AG04450 (cell line): ENCODE results near the gene PDZRN4. TPM values are rescaled to one million over a fixed set of nuclear protein-coding genes. Genes with fewer than 3 reads are reported as not detected.

Source experiments
- CTCF ChIA-PET: fragments of 300-600, 350-600 bp; formaldehyde crosslinking; extraction: SDS; loops from one replicate; lab custom pipeline; 2022; ENCODE audit warnings: antibody characterized with exemption, inconsistent platforms; lab: Charles Lee
- POLR2A ChIA-PET: fragments of 350-600 bp; formaldehyde crosslinking; extraction: SDS; loops from one replicate; lab custom pipeline; 2021; ENCODE audit warnings: antibody characterized with exemption, inconsistent platforms; lab: Yijun Ruan, JAX
- DNase-seq: peaks from one replicate; pipeline ENCODE4 v3.0.0-alpha.2; 2011; ENCODE audit warnings: low read depth, low spot score
- H3K27ac ChIP-seq: one replicate; pipeline ENCODE4 v1.5.1; 2012; ENCODE audit warnings: low read depth, low read length, control low read depth
- H3K27me3 ChIP-seq: one replicate; pipeline ENCODE4 v1.6.0; 2012; ENCODE audit warnings: low read length; ENCODE audit not compliant: control insufficient read depth, insufficient read depth
- H3K4me3 ChIP-seq: 2 replicates; pipeline ENCODE4 v1.5.1; 2011; ENCODE audit warnings: mild to moderate bottlenecking, low read depth, low read length, control low read depth
- H3K9me3 ChIP-seq: 2 replicates; pipeline ENCODE4 v1.5.1; 2012; ENCODE audit warnings: low read length; ENCODE audit not compliant: control insufficient read depth, insufficient read depth
- polyA plus RNA-seq: library from polyadenylated mRNA; depleted of rRNA; stranded (reverse); fragments of >200 nt; gene quantifications from 2 replicates; pipeline ENCODE4 v1.2.3, GENCODE V29; 2011
- TF ChIP-seq, protein P1 (sequence below): IDR thresholded peaks from 2 replicates; pipeline ENCODE4 v1.5.1; 2011; ENCODE audit warnings: low read depth, low read length, control low read depth, inconsistent platforms

PDZRN4 gene
- polyA plus RNA-seq, 1 experiment = not detected

DNA sequence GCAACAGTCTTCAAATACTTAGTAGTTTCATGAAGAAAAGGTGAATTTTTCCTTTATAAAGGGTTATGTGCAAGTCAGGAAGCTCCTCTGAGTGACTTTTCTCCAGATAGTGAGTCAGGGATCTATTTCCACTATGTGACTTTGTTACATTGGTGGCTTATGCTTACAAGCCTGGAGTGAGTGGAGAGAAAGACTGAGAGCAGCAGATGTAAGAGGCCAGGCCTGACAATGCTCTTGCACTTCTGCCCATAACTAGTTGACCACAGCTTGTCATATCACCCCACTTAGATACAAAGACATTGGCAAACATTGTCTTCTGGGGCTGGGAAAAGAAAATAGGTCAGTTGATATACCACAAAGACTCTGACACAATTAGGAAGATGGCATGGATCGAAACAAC lies 236.5 kb downstream of the PDZRN4 start:
- TF ChIP-seq, protein P1, sequence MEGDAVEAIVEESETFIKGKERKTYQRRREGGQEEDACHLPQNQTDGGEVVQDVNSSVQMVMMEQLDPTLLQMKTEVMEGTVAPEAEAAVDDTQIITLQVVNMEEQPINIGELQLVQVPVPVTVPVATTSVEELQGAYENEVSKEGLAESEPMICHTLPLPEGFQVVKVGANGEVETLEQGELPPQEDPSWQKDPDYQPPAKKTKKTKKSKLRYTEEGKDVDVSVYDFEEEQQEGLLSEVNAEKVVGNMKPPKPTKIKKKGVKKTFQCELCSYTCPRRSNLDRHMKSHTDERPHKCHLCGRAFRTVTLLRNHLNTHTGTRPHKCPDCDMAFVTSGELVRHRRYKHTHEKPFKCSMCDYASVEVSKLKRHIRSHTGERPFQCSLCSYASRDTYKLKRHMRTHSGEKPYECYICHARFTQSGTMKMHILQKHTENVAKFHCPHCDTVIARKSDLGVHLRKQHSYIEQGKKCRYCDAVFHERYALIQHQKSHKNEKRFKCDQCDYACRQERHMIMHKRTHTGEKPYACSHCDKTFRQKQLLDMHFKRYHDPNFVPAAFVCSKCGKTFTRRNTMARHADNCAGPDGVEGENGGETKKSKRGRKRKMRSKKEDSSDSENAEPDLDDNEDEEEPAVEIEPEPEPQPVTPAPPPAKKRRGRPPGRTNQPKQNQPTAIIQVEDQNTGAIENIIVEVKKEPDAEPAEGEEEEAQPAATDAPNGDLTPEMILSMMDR = no peak
- POLR2A ChIA-PET = no interaction called here
- no peak overlapping the region for H3K4me3 ChIP-seq
- no peak for DNase-seq
- H3K27me3 ChIP-seq = no peaks in the 10 kb centered on the region
- H3K9me3 ChIP-seq = no peaks in the 10 kb centered on the region
- CTCF ChIA-PET = no interaction called here
- H3K27ac ChIP-seq = no peak overlapping the region

DNA sequence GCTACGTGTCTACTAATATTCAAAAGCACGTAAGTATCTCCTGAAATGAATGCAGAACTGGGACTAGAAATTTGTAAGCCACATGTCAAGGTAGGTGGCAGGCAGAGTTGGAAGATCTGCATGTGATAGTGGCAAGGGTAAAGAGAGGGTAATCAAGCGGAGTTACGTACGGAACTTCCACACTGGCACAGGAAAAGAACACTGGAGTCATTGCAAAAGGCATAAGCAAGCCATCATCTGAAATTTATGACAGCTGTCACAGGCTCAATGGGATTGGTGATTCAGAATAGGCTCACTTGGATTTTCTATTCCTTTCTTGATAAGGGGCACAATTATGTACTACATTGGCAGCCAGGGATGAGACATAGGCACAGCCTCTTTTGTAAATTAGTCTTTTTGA lies 245.3 kb downstream of the PDZRN4 start:
- Histone ChIP-seq H3K27me3 (no peaks in the 10 kb centered on the region), H3K9me3 (no peaks in the 10 kb centered on the region), H3K4me3 (no peak overlapping the region), H3K27ac (no peak overlapping the region)
- TF ChIP-seq, protein P1 = no peak
- CTCF ChIA-PET = no interaction called here
- POLR2A ChIA-PET = no interaction called here
- DNase-seq = no peak

DNA sequence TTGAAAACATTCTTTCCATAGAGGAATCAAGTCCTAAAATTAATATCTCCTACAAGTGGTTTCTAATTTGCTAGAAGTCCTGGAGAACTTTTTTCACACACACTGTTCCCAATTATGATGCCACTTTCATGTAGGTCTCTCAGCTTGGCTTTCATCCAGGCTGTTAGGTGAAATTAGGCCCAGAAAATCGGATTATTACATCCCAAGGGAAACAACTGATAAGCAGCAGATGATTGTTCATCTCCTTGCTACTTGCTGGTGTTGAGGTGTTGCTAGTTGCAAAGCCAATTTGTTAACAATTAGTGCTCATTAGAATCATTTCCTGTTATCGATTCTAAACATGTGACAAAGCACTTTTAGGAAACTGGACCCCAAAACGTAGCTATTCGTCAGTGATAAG lies 248.0 kb downstream of the PDZRN4 start:
- no peak for DNase-seq
- ChIA-PET CTCF (interaction anchor here (0.6 kb wide), 1 partner anchor 17 kb away, joined by 3 read pairs; no protein-coding TSS in a partner anchor), POLR2A (no interaction called here)

DNA sequence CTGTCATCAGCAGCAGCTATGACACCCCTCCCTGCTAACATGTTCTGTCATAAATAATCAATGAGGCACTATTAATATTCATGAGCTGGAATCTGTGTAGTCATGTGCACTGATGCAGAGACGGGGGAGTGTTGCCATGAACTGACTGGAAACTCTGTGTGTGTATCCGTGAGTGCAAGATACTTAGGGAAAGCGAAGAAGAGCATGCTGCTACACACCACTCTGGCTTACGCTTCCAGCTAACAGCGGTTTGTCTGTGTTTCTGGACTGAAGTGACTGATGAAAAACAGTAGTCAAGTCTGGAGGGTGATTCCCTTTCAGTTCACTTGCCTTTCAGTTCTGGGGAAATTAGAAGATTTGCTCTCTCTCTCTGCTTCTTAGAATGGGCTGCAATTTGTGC lies 249.4 kb downstream of the PDZRN4 start:
- no peak for DNase-seq
- POLR2A ChIA-PET = no interaction called here
- CTCF ChIA-PET = no interaction called here
- H3K9me3 ChIP-seq = no peaks in the 10 kb centered on the region
- H3K4me3 ChIP-seq = no peak overlapping the region
- H3K27me3 ChIP-seq = no peaks in the 10 kb centered on the region
- TF ChIP-seq, protein P1 = no peak
- no peak overlapping the region for H3K27ac ChIP-seq

More for the DNA sequence above, 248.0 kb downstream of the PDZRN4 start:
- Histone ChIP-seq H3K4me3 (no peak overlapping the region), H3K27ac (no peak overlapping the region), H3K9me3 (no peaks in the 10 kb centered on the region), H3K27me3 (no peaks in the 10 kb centered on the region)
- TF ChIP-seq, protein P1 = no peak

DNA sequence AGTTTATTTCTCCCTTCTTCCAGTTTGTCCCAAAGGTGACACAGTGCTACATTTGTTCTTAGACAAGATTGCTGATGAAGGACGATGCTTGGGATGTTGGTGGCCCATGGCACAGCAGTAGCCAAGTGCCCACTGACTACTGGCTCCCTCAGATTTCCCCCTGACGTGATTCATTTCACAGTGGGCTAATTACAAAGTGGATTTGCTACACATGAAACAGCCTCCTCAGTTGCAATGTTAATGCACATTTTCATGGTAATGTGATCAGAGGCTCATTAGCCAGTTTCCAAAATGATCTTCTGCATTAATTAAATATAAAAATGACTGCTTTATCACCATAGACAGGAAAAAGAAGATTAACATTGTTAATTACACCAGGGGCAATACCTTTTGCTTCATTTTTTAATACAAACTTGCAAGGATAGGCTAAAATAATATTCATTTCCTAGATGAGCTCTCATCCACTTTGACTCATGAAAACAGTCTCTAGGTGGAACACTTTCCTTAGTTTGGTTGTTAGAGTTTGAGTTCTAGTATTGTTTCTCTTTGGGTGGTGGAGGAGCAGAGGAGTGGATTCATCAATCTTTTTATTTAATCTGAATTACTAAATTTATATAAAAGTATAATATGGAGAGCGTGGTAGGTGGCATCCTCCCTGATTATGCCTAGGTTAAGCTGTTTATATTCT lies 250.9 kb downstream of the PDZRN4 start:
- Histone ChIP-seq H3K9me3 (no peaks in the 10 kb centered on the region), H3K4me3 (no peak overlapping the region), H3K27me3 (no peaks in the 10 kb centered on the region), H3K27ac (no peak overlapping the region)
- TF ChIP-seq, protein P1 = no peak
- no peak for DNase-seq
- ChIA-PET CTCF (no interaction called here), POLR2A (no interaction called here)
